ENCODE measurements around the gene SLC37A1.

Gene SLC37A1

DNA sequence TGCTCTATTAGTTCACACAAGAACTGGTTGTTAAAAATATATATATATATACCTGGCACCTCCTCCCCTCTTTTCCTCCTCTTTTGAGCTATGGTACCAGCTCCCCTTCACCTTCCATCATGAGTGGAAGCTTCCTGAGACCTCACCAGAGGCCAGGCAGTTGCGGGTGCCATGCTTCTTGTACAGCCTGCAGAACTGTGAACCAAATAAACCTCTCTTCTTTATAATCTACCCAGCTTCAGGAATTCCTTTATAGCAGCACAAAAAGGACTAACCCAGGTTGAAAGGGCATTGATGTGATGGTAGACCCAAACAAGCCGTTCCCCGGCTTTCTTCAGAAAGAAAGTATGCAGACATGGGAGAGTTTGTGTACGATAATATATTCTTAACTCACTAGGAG is 32.5 kb upstream of the SLC37A1 start:
- Histone ChIP-seq H3K4me1 (ENCODE audit: control insufficient read depth, insufficient read depth, low read length) (no peaks in the 10 kb centered on the region), H3K9me3 (ENCODE audit: control insufficient read depth, insufficient read depth, low read depth, low read length) (no peaks in the 10 kb centered on the region), H3K36me3 (ENCODE audit: control insufficient read depth in 2 of 2, insufficient read depth in 1 of 2, low read length in 2 of 2) (no peaks in the 10 kb centered on the region), H3K4me3 (ENCODE audit: low read depth, low read length) (no peak overlapping the region), H3K27ac (ENCODE audit: extremely low read depth, low read depth, low read length) (no peak overlapping the region)
- ChIA-PET CTCF (interaction anchor here (1.1 kb wide), 1 partner anchor 13 kb away, joined by 6 read pairs; no protein-coding TSS in a partner anchor), POLR2A (no interaction called here)
- TF ChIP-seq ZNF777 (tag by site-specific recombination; IDR thresholded peaks at IDR 0.05; ENCODE audit: borderline replicate concordance) (no peak), ZXDB (tag by site-specific recombination; IDR thresholded peaks at IDR 0.05) (no peak)

DNA sequence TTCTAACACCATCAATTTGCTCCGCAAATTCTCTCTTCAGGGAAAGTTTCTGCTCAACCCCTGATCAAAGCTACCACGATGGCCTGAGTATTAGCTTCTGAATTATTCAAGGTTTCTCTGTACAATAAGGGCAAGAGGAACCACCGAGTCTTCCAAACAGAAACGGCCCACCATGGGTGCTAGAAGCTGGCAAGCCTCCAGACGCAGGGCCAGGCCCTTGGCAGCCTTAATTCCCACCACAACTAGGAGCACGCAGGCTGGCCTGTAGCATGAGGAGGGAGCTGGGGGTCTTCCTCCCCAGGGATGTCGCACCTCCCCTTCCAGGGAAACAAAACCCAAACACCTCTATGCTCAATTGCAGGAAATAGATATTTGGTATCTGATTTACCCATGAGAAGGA is 28.7 kb upstream of the SLC37A1 start:
- no peak for TF ChIP-seq KLF7 (tag by site-specific recombination; IDR thresholded peaks at IDR 0.05; ENCODE audit: borderline replicate concordance)
- TF ChIP-seq, protein P1, sequence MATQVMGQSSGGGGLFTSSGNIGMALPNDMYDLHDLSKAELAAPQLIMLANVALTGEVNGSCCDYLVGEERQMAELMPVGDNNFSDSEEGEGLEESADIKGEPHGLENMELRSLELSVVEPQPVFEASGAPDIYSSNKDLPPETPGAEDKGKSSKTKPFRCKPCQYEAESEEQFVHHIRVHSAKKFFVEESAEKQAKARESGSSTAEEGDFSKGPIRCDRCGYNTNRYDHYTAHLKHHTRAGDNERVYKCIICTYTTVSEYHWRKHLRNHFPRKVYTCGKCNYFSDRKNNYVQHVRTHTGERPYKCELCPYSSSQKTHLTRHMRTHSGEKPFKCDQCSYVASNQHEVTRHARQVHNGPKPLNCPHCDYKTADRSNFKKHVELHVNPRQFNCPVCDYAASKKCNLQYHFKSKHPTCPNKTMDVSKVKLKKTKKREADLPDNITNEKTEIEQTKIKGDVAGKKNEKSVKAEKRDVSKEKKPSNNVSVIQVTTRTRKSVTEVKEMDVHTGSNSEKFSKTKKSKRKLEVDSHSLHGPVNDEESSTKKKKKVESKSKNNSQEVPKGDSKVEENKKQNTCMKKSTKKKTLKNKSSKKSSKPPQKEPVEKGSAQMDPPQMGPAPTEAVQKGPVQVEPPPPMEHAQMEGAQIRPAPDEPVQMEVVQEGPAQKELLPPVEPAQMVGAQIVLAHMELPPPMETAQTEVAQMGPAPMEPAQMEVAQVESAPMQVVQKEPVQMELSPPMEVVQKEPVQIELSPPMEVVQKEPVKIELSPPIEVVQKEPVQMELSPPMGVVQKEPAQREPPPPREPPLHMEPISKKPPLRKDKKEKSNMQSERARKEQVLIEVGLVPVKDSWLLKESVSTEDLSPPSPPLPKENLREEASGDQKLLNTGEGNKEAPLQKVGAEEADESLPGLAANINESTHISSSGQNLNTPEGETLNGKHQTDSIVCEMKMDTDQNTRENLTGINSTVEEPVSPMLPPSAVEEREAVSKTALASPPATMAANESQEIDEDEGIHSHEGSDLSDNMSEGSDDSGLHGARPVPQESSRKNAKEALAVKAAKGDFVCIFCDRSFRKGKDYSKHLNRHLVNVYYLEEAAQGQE (tag by site-specific recombination; IDR thresholded peaks at IDR 0.05): no peak
- CTCF ChIA-PET: no interaction called here
- H3K4me3 ChIP-seq (ENCODE audit: low read depth, low read length): no peak overlapping the region
- POLR2A ChIA-PET: no interaction called here
- H3K9me3 ChIP-seq (ENCODE audit: control insufficient read depth, insufficient read depth, low read depth, low read length): no peaks in the 10 kb centered on the region
- H3K36me3 ChIP-seq (ENCODE audit: control insufficient read depth in 2 of 2, insufficient read depth in 1 of 2, low read length in 2 of 2): no peaks in the 10 kb centered on the region
- no peak overlapping the region for H3K27ac ChIP-seq (ENCODE audit: extremely low read depth, low read depth, low read length)
- no peaks in the 10 kb centered on the region for H3K4me1 ChIP-seq (ENCODE audit: control insufficient read depth, insufficient read depth, low read length)

DNA sequence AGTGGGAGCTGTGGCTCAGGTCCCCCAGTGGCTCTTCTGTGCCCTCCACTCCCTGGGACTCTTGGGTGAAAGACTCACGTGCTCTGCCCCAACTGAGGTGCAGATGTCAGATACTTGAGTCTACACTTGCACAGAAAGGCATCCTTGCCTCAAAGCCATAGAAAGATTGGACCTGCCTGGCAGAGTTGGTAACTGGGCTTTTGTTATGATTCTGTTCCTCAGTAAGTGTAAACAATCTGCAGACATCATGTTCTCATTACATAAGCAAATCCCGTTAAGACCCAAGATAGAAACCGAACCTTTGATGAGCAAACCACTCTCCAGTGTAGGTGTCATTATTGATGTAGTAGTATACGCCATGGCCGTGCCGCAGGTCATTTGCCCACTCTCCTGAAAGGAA is 27.6 kb upstream of the SLC37A1 start:
- no peaks in the 10 kb centered on the region for H3K36me3 ChIP-seq (ENCODE audit: control insufficient read depth in 2 of 2, insufficient read depth in 1 of 2, low read length in 2 of 2)
- no peak overlapping the region for H3K27ac ChIP-seq (ENCODE audit: extremely low read depth, low read depth, low read length)
- CTCF ChIA-PET: interaction anchor here (0.6 kb wide), 1 partner anchor 306 kb away, joined by 4 read pairs; no protein-coding TSS in a partner anchor
- POLR2A ChIA-PET: no interaction called here
- TF ChIP-seq, protein P2, sequence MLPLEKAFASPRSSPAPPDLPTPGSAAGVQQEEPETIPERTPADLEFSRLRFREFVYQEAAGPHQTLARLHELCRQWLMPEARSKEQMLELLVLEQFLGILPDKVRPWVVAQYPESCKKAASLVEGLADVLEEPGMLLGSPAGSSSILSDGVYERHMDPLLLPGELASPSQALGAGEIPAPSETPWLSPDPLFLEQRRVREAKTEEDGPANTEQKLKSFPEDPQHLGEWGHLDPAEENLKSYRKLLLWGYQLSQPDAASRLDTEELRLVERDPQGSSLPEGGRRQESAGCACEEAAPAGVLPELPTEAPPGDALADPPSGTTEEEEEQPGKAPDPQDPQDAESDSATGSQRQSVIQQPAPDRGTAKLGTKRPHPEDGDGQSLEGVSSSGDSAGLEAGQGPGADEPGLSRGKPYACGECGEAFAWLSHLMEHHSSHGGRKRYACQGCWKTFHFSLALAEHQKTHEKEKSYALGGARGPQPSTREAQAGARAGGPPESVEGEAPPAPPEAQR (tag by site-specific recombination; IDR thresholded peaks at IDR 0.05): no peak
- TF ChIP-seq REPIN1 (tag by site-specific recombination; IDR thresholded peaks at IDR 0.05; ENCODE audit: low read depth) (no peak), ZNF776 (tag by site-specific recombination; IDR thresholded peaks at IDR 0.05; ENCODE audit: borderline replicate concordance) (no peak), ZNF521 (tag by site-specific recombination; IDR thresholded peaks at IDR 0.05) (no peak), ZNF341 (tag by site-specific recombination; IDR thresholded peaks at IDR 0.05; ENCODE audit: low read depth) (no peak), MYNN (tag by site-specific recombination; IDR thresholded peaks at IDR 0.05; ENCODE audit: borderline replicate concordance) (no peak), ZBTB20 (tag by site-specific recombination; IDR thresholded peaks at IDR 0.05) (no peak), ZBTB17 (tag by site-specific recombination; IDR thresholded peaks at IDR 0.05) (no peak), ZNF510 (tag by site-specific recombination; IDR thresholded peaks at IDR 0.05; ENCODE audit: insufficient replicate concordance) (no peak)
- TF ChIP-seq, protein P3, sequence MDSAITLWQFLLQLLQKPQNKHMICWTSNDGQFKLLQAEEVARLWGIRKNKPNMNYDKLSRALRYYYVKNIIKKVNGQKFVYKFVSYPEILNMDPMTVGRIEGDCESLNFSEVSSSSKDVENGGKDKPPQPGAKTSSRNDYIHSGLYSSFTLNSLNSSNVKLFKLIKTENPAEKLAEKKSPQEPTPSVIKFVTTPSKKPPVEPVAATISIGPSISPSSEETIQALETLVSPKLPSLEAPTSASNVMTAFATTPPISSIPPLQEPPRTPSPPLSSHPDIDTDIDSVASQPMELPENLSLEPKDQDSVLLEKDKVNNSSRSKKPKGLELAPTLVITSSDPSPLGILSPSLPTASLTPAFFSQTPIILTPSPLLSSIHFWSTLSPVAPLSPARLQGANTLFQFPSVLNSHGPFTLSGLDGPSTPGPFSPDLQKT (IDR thresholded peaks at IDR 0.05; ENCODE audit: borderline replicate concordance, low read depth, low read length): no peak
- TF ChIP-seq, protein P4, sequence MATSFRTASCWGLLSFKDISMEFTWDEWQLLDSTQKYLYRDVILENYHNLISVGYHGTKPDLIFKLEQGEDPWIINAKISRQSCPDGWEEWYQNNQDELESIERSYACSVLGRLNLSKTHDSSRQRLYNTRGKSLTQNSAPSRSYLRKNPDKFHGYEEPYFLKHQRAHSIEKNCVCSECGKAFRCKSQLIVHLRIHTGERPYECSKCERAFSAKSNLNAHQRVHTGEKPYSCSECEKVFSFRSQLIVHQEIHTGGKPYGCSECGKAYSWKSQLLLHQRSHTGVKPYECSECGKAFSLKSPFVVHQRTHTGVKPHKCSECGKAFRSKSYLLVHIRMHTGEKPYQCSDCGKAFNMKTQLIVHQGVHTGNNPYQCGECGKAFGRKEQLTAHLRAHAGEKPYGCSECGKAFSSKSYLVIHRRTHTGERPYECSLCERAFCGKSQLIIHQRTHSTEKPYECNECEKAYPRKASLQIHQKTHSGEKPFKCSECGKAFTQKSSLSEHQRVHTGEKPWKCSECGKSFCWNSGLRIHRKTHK (tag by site-specific recombination; IDR thresholded peaks at IDR 0.05): no peak
- H3K9me3 ChIP-seq (ENCODE audit: control insufficient read depth, insufficient read depth, low read depth, low read length): no peaks in the 10 kb centered on the region
- H3K4me1 ChIP-seq (ENCODE audit: control insufficient read depth, insufficient read depth, low read length): no peaks in the 10 kb centered on the region
- no peak overlapping the region for H3K4me3 ChIP-seq (ENCODE audit: low read depth, low read length)
